CD14-positive monocyte (primary cell): Measurements from ENCODE around the gene NHS. TPM values are rescaled to one million over a fixed set of nuclear protein-coding genes. Genes with fewer than 3 reads are reported as not detected.

Experiments used
- DNase-seq, 3 donors: peaks; one replicate each; pipeline ENCODE4 v3.0.0-alpha.2; 2011 to 2022
- H2AFZ ChIP-seq: 2 replicates; pipeline ENCODE4 v1.6.0; 2012; ENCODE audit warnings: mild to moderate bottlenecking, low read depth, low read length, inconsistent platforms; ENCODE audit not compliant: insufficient read depth, poor library complexity, severe bottlenecking
- H3K27ac ChIP-seq, 2 donors: 1 replicate in 1 of 2; 2 replicates in 1 of 2; pipeline ENCODE4 v1.5.1; 2012 to 2013; ENCODE audit warnings: low read length in 2 of 2, control low read depth in 1 of 2, inconsistent platforms in 1 of 2, low read depth in 1 of 2, mild to moderate bottlenecking in 1 of 2
- H3K27me3 ChIP-seq, 2 donors: one replicate each; pipeline versions ENCODE4 v1.6.0 to v1.6.1; 2011 to 2013; ENCODE audit warnings: low read length in 2 of 2; ENCODE audit not compliant: control insufficient read depth in 2 of 2, insufficient read depth in 2 of 2
- H3K36me3 ChIP-seq, 2 donors: replicated peaks in 1 of 2; 1 replicate in 1 of 2; 2 replicates in 1 of 2; pipeline versions ENCODE4 v1.5.1 to v1.6.1; 2012 to 2013; ENCODE audit warnings: low read length in 2 of 2, control low read depth in 1 of 2, inconsistent platforms in 1 of 2, mild to moderate bottlenecking in 1 of 2; ENCODE audit not compliant: insufficient read depth in 2 of 2, control insufficient read depth in 1 of 2
- H3K4me1 ChIP-seq, 2 donors: 1 replicate in 1 of 2; 2 replicates in 1 of 2; pipeline versions ENCODE4 v1.5.1 to v1.6.1; 2012 to 2013; ENCODE audit warnings: low read length in 2 of 2, control low read depth in 1 of 2, inconsistent platforms in 1 of 2, mild to moderate bottlenecking in 1 of 2, moderate library complexity in 1 of 2; ENCODE audit not compliant: insufficient read depth in 2 of 2, control insufficient read depth in 1 of 2
- H3K4me2 ChIP-seq: replicated peaks from 2 replicates; pipeline ENCODE3; 2012; ENCODE audit warnings: low read length, moderate library complexity, mild to moderate bottlenecking; ENCODE audit not compliant: poor library complexity, severe bottlenecking; ENCODE audit errors: extremely low read depth
- H3K4me3 ChIP-seq, 3 experiments: fragments of 200-600 bp in 1 of 3; sonication (generic) in 1 of 3; replicated peaks in 1 of 3; 1 replicate in 2 of 3; 2 replicates in 1 of 3; pipeline ENCODE4 v1.5.1; 2011 to 2013; ENCODE audit warnings: low read length in 3 of 3, mild to moderate bottlenecking in 3 of 3, control low read depth in 2 of 3, low read depth in 2 of 3, inconsistent platforms in 1 of 3, moderate library complexity in 1 of 3
- H3K79me2 ChIP-seq: 2 replicates; pipeline ENCODE4 v1.6.0; 2012; ENCODE audit warnings: mild to moderate bottlenecking, control low read depth, inconsistent platforms, low read length, moderate library complexity; ENCODE audit not compliant: insufficient read depth
- H3K9ac ChIP-seq: 2 replicates; pipeline ENCODE4 v1.6.0; 2017; ENCODE audit warnings: low read length, mild to moderate bottlenecking; ENCODE audit not compliant: insufficient read depth, poor library complexity, severe bottlenecking
- H3K9me3 ChIP-seq, 2 donors: replicated peaks in 1 of 2; 1 replicate in 1 of 2; 2 replicates in 1 of 2; pipeline versions ENCODE4 v1.5.1 to v1.6.1; 2012 to 2013; ENCODE audit warnings: low read length in 2 of 2, control low read depth in 1 of 2; ENCODE audit not compliant: control insufficient read depth in 1 of 2, insufficient read depth in 1 of 2
- H4K20me1 ChIP-seq: 2 replicates; pipeline ENCODE4 v1.6.0; 2012; ENCODE audit warnings: mild to moderate bottlenecking, low read length, control low read depth, moderate library complexity; ENCODE audit not compliant: insufficient read depth
- H3K27ac Mint-ChIP-seq, 7 donors: one replicate each; pipeline ENCODE4 v1.8.0; 2020; ENCODE audit warnings: mild to moderate bottlenecking in 7 of 7, mixed read lengths in 7 of 7, moderate library complexity in 6 of 7, inconsistent platforms in 2 of 7
- H3K27me3 Mint-ChIP-seq, 3 donors: one replicate each; pipeline ENCODE4 v1.8.0; 2021 to 2022; ENCODE audit warnings: low read depth in 3 of 3, mild to moderate bottlenecking in 3 of 3, mixed read lengths in 3 of 3, moderate library complexity in 3 of 3, inconsistent platforms in 1 of 3
- H3K36me3 Mint-ChIP-seq, 2 donors: one replicate each; pipeline ENCODE4 v1.8.0; 2020; ENCODE audit warnings: mixed read lengths in 2 of 2, inconsistent platforms in 1 of 2, mild to moderate bottlenecking in 1 of 2
- H3K4me1 Mint-ChIP-seq: one replicate; pipeline ENCODE4 v1.8.0; 2020; ENCODE audit warnings: mild to moderate bottlenecking, mixed read lengths
- H3K4me3 Mint-ChIP-seq, 2 donors: one replicate each; pipeline ENCODE4 v1.8.0; 2020; ENCODE audit warnings: mild to moderate bottlenecking in 2 of 2, mixed read lengths in 2 of 2, moderate library complexity in 1 of 2
- H3K9me3 Mint-ChIP-seq, 7 donors: one replicate each; pipeline ENCODE4 v1.8.0; 2020 to 2022; ENCODE audit warnings: mixed read lengths in 7 of 7, mild to moderate bottlenecking in 6 of 7, moderate library complexity in 6 of 7, inconsistent platforms in 2 of 7
- WGBS: methylation state at CpG from one replicate; pipeline ENCODE4 v1.1.5; 2013; ENCODE audit warnings: missing lambda C conversion rate; ENCODE audit not compliant: insufficient coverage; 5-methylcytosine and 5-hydroxymethylcytosine counted together
- intact Hi-C, 2 donors: fragments of 100-400 bp; cut with micrococcal nuclease; formaldehyde crosslinking; loops; one replicate each; pipeline versions ENCODE4 v1.15.0 to v1.15.1; 2023
- polyA plus RNA-seq, 3 donors: library from polyadenylated mRNA; depleted of rRNA in 1 of 3; unstranded in 2 of 3; stranded (reverse) in 1 of 3; fragments of 300-500 nt in 2 of 3; fragments of >200 nt in 1 of 3; fragmentation: Illumina TruSeq in 2 of 3; gene quantifications; 1 replicate in 2 of 3; 2 replicates in 1 of 3; pipeline ENCODE4 v1.2.3, GENCODE V29; 2012 to 2021
- TF ChIP-seq, protein P1 (sequence below): fragments of 200-600 bp; IDR thresholded peaks from one replicate; pipeline ENCODE4 v1.8.0; 2022; ENCODE audit warnings: antibody characterized with exemption, mild to moderate bottlenecking

Gene NHS
- polyA plus RNA-seq, 3 donors = 0.86 to 1.8 (median 1.3) TPM

DNA sequence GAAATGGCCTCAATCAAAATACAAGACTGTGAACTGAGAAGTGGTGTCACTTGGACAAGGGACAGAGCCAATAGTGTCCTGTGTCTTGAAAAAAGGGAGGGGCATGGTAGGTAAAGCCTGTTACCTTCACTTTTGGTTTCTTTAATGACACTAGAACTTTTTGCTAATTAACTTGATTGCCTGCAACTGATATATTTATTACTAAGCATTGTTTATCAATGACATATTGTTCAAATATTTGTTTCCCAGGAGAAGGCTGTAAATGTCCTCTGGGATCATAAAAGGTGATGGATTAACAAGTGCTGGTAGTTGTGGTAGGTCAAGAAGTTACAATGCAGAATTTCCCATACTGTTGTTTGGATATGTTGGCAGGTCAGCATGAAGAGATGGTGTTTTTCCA lies 268.5 kb downstream of the NHS start:
- no peaks in the 10 kb centered on the region for H3K79me2 ChIP-seq
- no peaks in the 10 kb centered on the region for H3K4me1 Mint-ChIP-seq
- no peaks in the 10 kb centered on the region for H3K9me3 Mint-ChIP-seq
- no peak overlapping the region for H3K27ac ChIP-seq
- TF ChIP-seq, protein P1, sequence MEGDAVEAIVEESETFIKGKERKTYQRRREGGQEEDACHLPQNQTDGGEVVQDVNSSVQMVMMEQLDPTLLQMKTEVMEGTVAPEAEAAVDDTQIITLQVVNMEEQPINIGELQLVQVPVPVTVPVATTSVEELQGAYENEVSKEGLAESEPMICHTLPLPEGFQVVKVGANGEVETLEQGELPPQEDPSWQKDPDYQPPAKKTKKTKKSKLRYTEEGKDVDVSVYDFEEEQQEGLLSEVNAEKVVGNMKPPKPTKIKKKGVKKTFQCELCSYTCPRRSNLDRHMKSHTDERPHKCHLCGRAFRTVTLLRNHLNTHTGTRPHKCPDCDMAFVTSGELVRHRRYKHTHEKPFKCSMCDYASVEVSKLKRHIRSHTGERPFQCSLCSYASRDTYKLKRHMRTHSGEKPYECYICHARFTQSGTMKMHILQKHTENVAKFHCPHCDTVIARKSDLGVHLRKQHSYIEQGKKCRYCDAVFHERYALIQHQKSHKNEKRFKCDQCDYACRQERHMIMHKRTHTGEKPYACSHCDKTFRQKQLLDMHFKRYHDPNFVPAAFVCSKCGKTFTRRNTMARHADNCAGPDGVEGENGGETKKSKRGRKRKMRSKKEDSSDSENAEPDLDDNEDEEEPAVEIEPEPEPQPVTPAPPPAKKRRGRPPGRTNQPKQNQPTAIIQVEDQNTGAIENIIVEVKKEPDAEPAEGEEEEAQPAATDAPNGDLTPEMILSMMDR = no peak
- no peak overlapping the region for H3K4me3 Mint-ChIP-seq
- H3K36me3 Mint-ChIP-seq = no peaks in the 10 kb centered on the region
- H3K27me3 ChIP-seq = peaks cover 0 to 11% of the 10 kb centered on the region in 2 donors
- H3K27me3 Mint-ChIP-seq = peaks cover 0 to 4% (median 2%) of the 10 kb centered on the region in 3 donors
- intact Hi-C loops = no loop called here
- H3K36me3 ChIP-seq = no peaks in the 10 kb centered on the region
- no peaks in the 10 kb centered on the region for H3K9me3 ChIP-seq
- no peak overlapping the region for H3K9ac ChIP-seq
- H2AFZ ChIP-seq = no peak overlapping the region
- DNase-seq = no peak
- H3K4me1 ChIP-seq = no peaks in the 10 kb centered on the region
- H3K4me2 ChIP-seq = no peak overlapping the region
- H3K4me3 ChIP-seq = no peak overlapping the region
- no peaks in the 10 kb centered on the region for H4K20me1 ChIP-seq
- H3K27ac Mint-ChIP-seq = no peak overlapping the region

DNA sequence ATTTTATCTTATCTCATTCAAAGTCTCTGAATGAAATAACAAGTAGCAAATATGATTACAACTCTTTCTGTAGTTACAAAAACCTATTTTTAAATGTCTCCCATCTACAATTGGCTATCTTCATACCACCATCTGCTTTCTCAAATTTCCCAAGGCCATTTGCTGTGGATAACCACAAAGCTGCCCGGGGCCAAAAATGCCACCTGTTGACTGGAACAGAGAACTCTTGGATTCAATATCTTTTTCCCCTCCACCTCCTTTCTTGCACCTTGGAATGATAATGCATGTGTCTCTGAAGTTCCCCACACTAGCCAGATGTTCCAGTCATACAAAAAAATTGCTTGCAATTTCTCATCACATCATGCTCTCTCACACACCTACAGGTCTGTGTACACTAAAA lies 269.0 kb downstream of the NHS start:
- Mint-ChIP-seq H3K27ac (no peak overlapping the region), H3K36me3 (no peaks in the 10 kb centered on the region), H3K9me3 (no peaks in the 10 kb centered on the region), H3K4me1 (no peaks in the 10 kb centered on the region), H3K4me3 (peak overlapping the region in 1 of 2 donors; percentile 12), H3K27me3 (peaks cover 0 to 4% (median 2%) of the 10 kb centered on the region in 3 donors)
- TF ChIP-seq, protein P1 = no peak
- Histone ChIP-seq H3K9me3 (no peaks in the 10 kb centered on the region), H3K4me3 (no peak overlapping the region), H2AFZ (no peak overlapping the region), H4K20me1 (no peaks in the 10 kb centered on the region), H3K4me1 (no peaks in the 10 kb centered on the region), H3K79me2 (no peaks in the 10 kb centered on the region), H3K4me2 (no peak overlapping the region), H3K36me3 (no peaks in the 10 kb centered on the region), H3K27ac (no peak overlapping the region), H3K9ac (no peak overlapping the region), H3K27me3 (peaks cover 0 to 11% of the 10 kb centered on the region in 2 donors)
- no peak for DNase-seq
- WGBS = 83% methylated on average over 1 of the region's 1 CpG
- intact Hi-C loops = no loop called here
